Mesenchymal stem cell (in vitro differentiated cells and primary cell): Measurements from ENCODE around the gene ALK.
A peak's percentile ranks its signal among the peaks of the same experiment; 100 is the strongest.

Experiments
- DNase-seq: peaks from one replicate; pipeline ENCODE4 v3.0.0-alpha.2; 2013
- H2AFZ ChIP-seq: one replicate; pipeline ENCODE4 v1.6.1; 2013; ENCODE audit warnings: low read depth, mild to moderate bottlenecking, control low read depth, inconsistent platforms, low read length, moderate library complexity
- H2AK5ac ChIP-seq: 2 replicates; pipeline ENCODE4 v1.6.1; 2013; ENCODE audit warnings: low read length, moderate library complexity, mild to moderate bottlenecking, inconsistent platforms; ENCODE audit not compliant: severe bottlenecking
- H2BK120ac ChIP-seq: one replicate; pipeline ENCODE4 v1.6.1; 2013; ENCODE audit warnings: low read depth, mild to moderate bottlenecking, inconsistent platforms, low read length, moderate library complexity
- H2BK12ac ChIP-seq, 2 experiments: one replicate each; pipeline ENCODE4 v1.6.1; 2013; ENCODE audit warnings: inconsistent platforms in 2 of 2, low read length in 2 of 2, mild to moderate bottlenecking in 2 of 2, moderate library complexity in 2 of 2, control low read depth in 1 of 2
- H2BK15ac ChIP-seq: one replicate; pipeline ENCODE4 v1.6.1; 2013; ENCODE audit warnings: mild to moderate bottlenecking, low read depth, inconsistent platforms; ENCODE audit not compliant: poor library complexity, severe bottlenecking
- H2BK5ac ChIP-seq: 2 replicates; pipeline ENCODE4 v1.6.1; 2013; ENCODE audit warnings: low read depth, mild to moderate bottlenecking, low read length, control low read depth, inconsistent platforms; ENCODE audit not compliant: poor library complexity, severe bottlenecking
- H3K14ac ChIP-seq, 2 experiments: one replicate each; pipeline ENCODE4 v1.6.1; 2013; ENCODE audit warnings: inconsistent platforms in 2 of 2, low read length in 2 of 2, control low read depth in 1 of 2, mild to moderate bottlenecking in 1 of 2, moderate library complexity in 1 of 2
- H3K18ac ChIP-seq, 2 experiments: one replicate each; pipeline ENCODE4 v1.6.1; 2013; ENCODE audit warnings: inconsistent platforms in 2 of 2, low read length in 2 of 2, control low read depth in 1 of 2, low read depth in 1 of 2, mild to moderate bottlenecking in 1 of 2
- H3K23ac ChIP-seq, 2 experiments: one replicate each; pipeline ENCODE4 v1.6.1; 2013; ENCODE audit warnings: inconsistent platforms in 2 of 2, low read length in 2 of 2, mild to moderate bottlenecking in 2 of 2, moderate library complexity in 2 of 2, control low read depth in 1 of 2
- H3K27ac ChIP-seq: 2 replicates; pipeline ENCODE4 v1.5.1; 2013; ENCODE audit warnings: mild to moderate bottlenecking, moderate library complexity, low read length, control low read depth, inconsistent platforms; ENCODE audit not compliant: poor library complexity, severe bottlenecking
- H3K27me3 ChIP-seq, 2 experiments: 2 replicates each; pipeline versions ENCODE4 v1.6.1 to v1.7.0; 2013; ENCODE audit warnings: low read length in 2 of 2, mild to moderate bottlenecking in 2 of 2, moderate library complexity in 2 of 2, control low read depth in 1 of 2, inconsistent platforms in 1 of 2; ENCODE audit not compliant: control insufficient read depth in 1 of 2, insufficient read depth in 1 of 2
- H3K36me3 ChIP-seq, 2 experiments: 2 replicates each; pipeline versions ENCODE4 v1.6.1 to v1.7.0; 2013; ENCODE audit warnings: low read length in 2 of 2, control low read depth in 1 of 2, inconsistent platforms in 1 of 2, low read depth in 1 of 2, mild to moderate bottlenecking in 1 of 2; ENCODE audit not compliant: insufficient read depth in 2 of 2, control insufficient read depth in 1 of 2
- H3K4ac ChIP-seq, 2 experiments: one replicate each; pipeline ENCODE4 v1.6.1; 2013; ENCODE audit warnings: inconsistent platforms in 2 of 2, low read length in 2 of 2, mild to moderate bottlenecking in 2 of 2, moderate library complexity in 2 of 2, control low read depth in 1 of 2, low read depth in 1 of 2
- H3K4me1 ChIP-seq: 2 replicates; pipeline ENCODE4 v1.6.1; 2013; ENCODE audit warnings: low read depth, low read length, control low read depth; ENCODE audit not compliant: control insufficient read depth, insufficient read depth
- H3K4me2 ChIP-seq: 2 replicates; pipeline ENCODE4 v1.6.1; 2013; ENCODE audit warnings: low read length, mild to moderate bottlenecking, inconsistent platforms; ENCODE audit not compliant: poor library complexity, severe bottlenecking
- H3K4me3 ChIP-seq, 2 experiments: 2 replicates each; pipeline versions ENCODE4 v1.5.1 to v1.7.0; 2013; ENCODE audit warnings: low read length in 2 of 2, mild to moderate bottlenecking in 2 of 2, control low read depth in 1 of 2, low read depth in 1 of 2; ENCODE audit not compliant: insufficient read depth in 1 of 2
- H3K79me1 ChIP-seq: replicated peaks from 2 replicates; pipeline ENCODE4 v1.6.1; 2013; ENCODE audit warnings: mild to moderate bottlenecking, control low read depth, low read length, inconsistent platforms; ENCODE audit not compliant: poor library complexity, severe bottlenecking
- H3K9ac ChIP-seq: 2 replicates; pipeline ENCODE4 v1.7.0; 2013; ENCODE audit warnings: mild to moderate bottlenecking, low read length, moderate library complexity
- H3K9me3 ChIP-seq: 2 replicates; pipeline ENCODE4 v1.7.0; 2013; ENCODE audit warnings: mild to moderate bottlenecking, low read length; ENCODE audit not compliant: control insufficient read depth
- H4K8ac ChIP-seq: one replicate; pipeline ENCODE4 v1.6.1; 2013; ENCODE audit warnings: inconsistent platforms, mild to moderate bottlenecking, low read length, moderate library complexity
- H4K91ac ChIP-seq: one replicate; pipeline ENCODE4 v1.6.1; 2013; ENCODE audit warnings: mild to moderate bottlenecking, low read length, inconsistent platforms
- WGBS: methylation state at CpG from one replicate; pipeline ENCODE4 v1.1.7; 2013; ENCODE audit warnings: mixed read lengths; 5-methylcytosine and 5-hydroxymethylcytosine counted together

ALK gene

GRCh38 chr2:29363111-29363510, 558.3 kb downstream of the ALK start:
- peak overlapping the region; percentile 23 for H4K8ac ChIP-seq
- no peaks in the 10 kb centered on the region for H3K36me3 ChIP-seq
- DNase-seq = no peak
- H3K79me1 ChIP-seq = no peaks in the 10 kb centered on the region
- no peak overlapping the region for H4K91ac ChIP-seq
- H2BK12ac ChIP-seq = no peak overlapping the region
- no peak overlapping the region for H2BK15ac ChIP-seq
- no peaks in the 10 kb centered on the region for H3K9me3 ChIP-seq
- H3K23ac ChIP-seq = no peak overlapping the region
- H2AK5ac ChIP-seq = no peak overlapping the region
- no peak overlapping the region for H3K14ac ChIP-seq
- no peak overlapping the region for H2BK120ac ChIP-seq
- no peak overlapping the region for H3K18ac ChIP-seq
- H2AFZ ChIP-seq = no peak overlapping the region
- H3K9ac ChIP-seq = no peak overlapping the region
- WGBS = 72% methylated on average over 2 of the region's 2 CpGs
- no peak overlapping the region for H3K4me3 ChIP-seq
- no peak overlapping the region for H3K4ac ChIP-seq
- H3K4me2 ChIP-seq = no peak overlapping the region
- H3K27ac ChIP-seq = no peak overlapping the region
- H3K4me1 ChIP-seq = no peaks in the 10 kb centered on the region
- peaks cover 5 to 14% of the 10 kb centered on the region in 2 experiments for H3K27me3 ChIP-seq
- H2BK5ac ChIP-seq = no peak overlapping the region

GRCh38 chr2:29361231-29361630, 560.2 kb downstream of the ALK start:
- no peak overlapping the region for H3K9ac ChIP-seq
- H3K23ac ChIP-seq = no peak overlapping the region
- H3K36me3 ChIP-seq = no peaks in the 10 kb centered on the region
- no peak overlapping the region for H3K18ac ChIP-seq
- no peak overlapping the region for H4K91ac ChIP-seq
- no peak overlapping the region for H3K14ac ChIP-seq
- no peak overlapping the region for H3K4me2 ChIP-seq
- H3K9me3 ChIP-seq = no peaks in the 10 kb centered on the region
- no peaks in the 10 kb centered on the region for H3K4me1 ChIP-seq
- DNase-seq = no peak
- H2AFZ ChIP-seq = no peak overlapping the region
- H3K27me3 ChIP-seq = peaks cover 5 to 14% of the 10 kb centered on the region in 2 experiments
- H2BK120ac ChIP-seq = no peak overlapping the region
- no peak overlapping the region for H2AK5ac ChIP-seq
- 81% methylated on average over 6 of the region's 6 CpGs for WGBS
- H3K27ac ChIP-seq = no peak overlapping the region
- H2BK5ac ChIP-seq = no peak overlapping the region
- no peak overlapping the region for H3K4me3 ChIP-seq
- no peak overlapping the region for H3K4ac ChIP-seq
- H2BK15ac ChIP-seq = no peak overlapping the region
- no peak overlapping the region for H2BK12ac ChIP-seq
- no peaks in the 10 kb centered on the region for H3K79me1 ChIP-seq
- H4K8ac ChIP-seq = no peak overlapping the region

GRCh38 chr2:29360016-29360784, 561.2 kb downstream of the ALK start:
- H3K23ac ChIP-seq = no peak overlapping the region
- H3K27me3 ChIP-seq = peaks cover 5 to 14% of the 10 kb centered on the region in 2 experiments
- no peak overlapping the region for H2BK12ac ChIP-seq
- no peak overlapping the region for H2BK5ac ChIP-seq
- H3K9me3 ChIP-seq = no peaks in the 10 kb centered on the region
- no peak overlapping the region for H2AK5ac ChIP-seq
- H3K14ac ChIP-seq = no peak overlapping the region
- H3K4me2 ChIP-seq = no peak overlapping the region
- no peak overlapping the region for H2BK120ac ChIP-seq
- H3K4ac ChIP-seq = no peak overlapping the region
- 15% methylated on average over 3 of the region's 3 CpGs for WGBS
- H2BK15ac ChIP-seq = no peak overlapping the region
- H3K18ac ChIP-seq = no peak overlapping the region
- peak overlapping the region; percentile 62 for H2AFZ ChIP-seq
- no peaks in the 10 kb centered on the region for H3K79me1 ChIP-seq
- H3K9ac ChIP-seq = no peak overlapping the region
- no peaks in the 10 kb centered on the region for H3K36me3 ChIP-seq
- H3K4me1 ChIP-seq = no peaks in the 10 kb centered on the region
- DNase-seq = no peak
- no peak overlapping the region for H4K8ac ChIP-seq
- no peak overlapping the region for H3K27ac ChIP-seq
- H3K4me3 ChIP-seq = no peak overlapping the region
- H4K91ac ChIP-seq = no peak overlapping the region

- no peak overlapping the region for H3K18ac ChIP-seq
- H2AFZ ChIP-seq = no peak overlapping the region
- H4K91ac ChIP-seq = no peak overlapping the region
- H3K27me3 ChIP-seq = peaks cover 0 to 10% of the 10 kb centered on the region in 2 experiments
- no peaks in the 10 kb centered on the region for H3K4me1 ChIP-seq
- no peak overlapping the region for H4K8ac ChIP-seq
- no peak overlapping the region for H3K23ac ChIP-seq
- H3K36me3 ChIP-seq = no peaks in the 10 kb centered on the region
- no peak overlapping the region for H3K4me3 ChIP-seq
- no peak overlapping the region for H3K4me2 ChIP-seq
- no peak overlapping the region for H3K27ac ChIP-seq
- no peaks in the 10 kb centered on the region for H3K9me3 ChIP-seq
- no peak overlapping the region for H2BK5ac ChIP-seq
- H3K14ac ChIP-seq = no peak overlapping the region
- no peak overlapping the region for H2BK120ac ChIP-seq
- H3K9ac ChIP-seq = no peak overlapping the region
- DNase-seq = no peak
- H2BK12ac ChIP-seq = no peak overlapping the region
- no peaks in the 10 kb centered on the region for H3K79me1 ChIP-seq
- no peak overlapping the region for H2BK15ac ChIP-seq
- H2AK5ac ChIP-seq = no peak overlapping the region
- no peak overlapping the region for H3K4ac ChIP-seq
- WGBS = 79% methylated on average over 1 of the region's 1 CpG
Observed at GRCh38 chr2:29353403-29353991, 567.9 kb downstream of the ALK start.
